HG03045 (cell line): ENCODE measurements around the gene SLCO3A1.

Experiments used
- ATAC-seq: cut with Tn5 transposase; IDR thresholded peaks from one replicate; pipeline ENCODE4 v1.9.1; 2021; ENCODE audit warnings: mild to moderate bottlenecking, moderate library complexity; ENCODE audit not compliant: unreplicated experiment

The SLCO3A1 gene

GRCh38 chr15:91909111-91909510 lies 55.6 kb downstream of the SLCO3A1 start:
- ATAC-seq = no peak

- ATAC-seq = no peak
These were observed 56.1 kb downstream of the SLCO3A1 start for GRCh38 chr15:91909574-91909973.

GRCh38 chr15:91911844-91912243 lies 58.3 kb downstream of the SLCO3A1 start:
- ATAC-seq = no peak

GRCh38 chr15:91912336-91912735 lies 58.8 kb downstream of the SLCO3A1 start:
- ATAC-seq = no peak

GRCh38 chr15:91913560-91913959 lies 60.1 kb downstream of the SLCO3A1 start:
- no peak for ATAC-seq

- no peak for ATAC-seq
These were observed 62.1 kb downstream of the SLCO3A1 start for GRCh38 chr15:91915576-91915975.

- no peak for ATAC-seq
These were observed 62.5 kb downstream of the SLCO3A1 start for GRCh38 chr15:91916051-91916450.

GRCh38 chr15:91917686-91918360 lies 64.3 kb downstream of the SLCO3A1 start:
- ATAC-seq = no peak

GRCh38 chr15:91919014-91919534 lies 65.6 kb downstream of the SLCO3A1 start:
- ATAC-seq = no peak

- no peak for ATAC-seq
These were observed 67.8 kb downstream of the SLCO3A1 start for GRCh38 chr15:91921188-91921842.

GRCh38 chr15:91921843-91922198 lies 68.3 kb downstream of the SLCO3A1 start:
- ATAC-seq = no peak

GRCh38 chr15:91922646-91923547 lies 69.4 kb downstream of the SLCO3A1 start:
- ATAC-seq = no peak

- no peak for ATAC-seq
These were observed 70.7 kb downstream of the SLCO3A1 start for GRCh38 chr15:91924183-91924582.

GRCh38 chr15:91924837-91925495 lies 71.5 kb downstream of the SLCO3A1 start:
- no peak for ATAC-seq

GRCh38 chr15:91925794-91926193 lies 72.3 kb downstream of the SLCO3A1 start:
- no peak for ATAC-seq

- no peak for ATAC-seq
These were observed 73.4 kb downstream of the SLCO3A1 start for GRCh38 chr15:91926908-91927270.

GRCh38 chr15:91927585-91927984 lies 74.1 kb downstream of the SLCO3A1 start:
- ATAC-seq = no peak

- no peak for ATAC-seq
These were observed 75.2 kb downstream of the SLCO3A1 start for GRCh38 chr15:91928675-91929074.

- no peak for ATAC-seq
These were observed 76.0 kb downstream of the SLCO3A1 start for GRCh38 chr15:91929509-91929908.

- ATAC-seq = no peak
These were observed 76.6 kb downstream of the SLCO3A1 start for GRCh38 chr15:91930092-91930491.

GRCh38 chr15:91936182-91936775 lies 82.8 kb downstream of the SLCO3A1 start:
- ATAC-seq = no peak
